Ectodermal cell (in vitro differentiated cells): ENCODE measurements around the gene KDM2A.

Experiments
- H3K27ac ChIP-seq: 2 replicates; pipeline ENCODE4 v1.7.0; 2013; ENCODE audit warnings: mild to moderate bottlenecking, low read depth, low read length; ENCODE audit not compliant: insufficient read depth, poor library complexity, severe bottlenecking
- H3K27me3 ChIP-seq: 2 replicates; pipeline ENCODE4 v1.7.0; 2013; ENCODE audit warnings: mild to moderate bottlenecking, low read length; ENCODE audit not compliant: insufficient read depth, control insufficient read depth, poor library complexity, severe bottlenecking
- H3K36me3 ChIP-seq: one replicate; pipeline ENCODE4 v1.7.0; 2013; ENCODE audit warnings: low read length; ENCODE audit not compliant: control insufficient read depth, insufficient read depth
- H3K4me1 ChIP-seq: one replicate; pipeline ENCODE4 v1.7.0; 2013; ENCODE audit warnings: low read length; ENCODE audit not compliant: control insufficient read depth, insufficient read depth
- H3K4me3 ChIP-seq: 2 replicates; pipeline ENCODE4 v1.7.0; 2013; ENCODE audit warnings: low read depth, low read length, control low read depth; ENCODE audit not compliant: insufficient read depth
- H3K9me3 ChIP-seq: 2 replicates; pipeline ENCODE4 v1.7.0; 2013; ENCODE audit warnings: mild to moderate bottlenecking, low read length, moderate library complexity; ENCODE audit not compliant: control insufficient read depth
- WGBS, 2 experiments: methylation state at CpG; one replicate each; pipeline ENCODE4 v1.1.7; 2013; ENCODE audit warnings: missing lambda C conversion rate in 2 of 2; 5-methylcytosine and 5-hydroxymethylcytosine counted together

Gene KDM2A

GRCh38 chr11:67243051-67243450, 124.0 kb downstream of the KDM2A start:
- Histone ChIP-seq H3K4me3 (no peak overlapping the region), H3K27me3 (no peaks in the 10 kb centered on the region), H3K27ac (no peak overlapping the region), H3K9me3 (no peaks in the 10 kb centered on the region), H3K36me3 (peaks cover 45% of the 10 kb centered on the region), H3K4me1 (peaks cover 16% of the 10 kb centered on the region)
- 89 to 96% methylated on average over 2 of the region's 2 CpGs for WGBS, 2 experiments

DNA sequence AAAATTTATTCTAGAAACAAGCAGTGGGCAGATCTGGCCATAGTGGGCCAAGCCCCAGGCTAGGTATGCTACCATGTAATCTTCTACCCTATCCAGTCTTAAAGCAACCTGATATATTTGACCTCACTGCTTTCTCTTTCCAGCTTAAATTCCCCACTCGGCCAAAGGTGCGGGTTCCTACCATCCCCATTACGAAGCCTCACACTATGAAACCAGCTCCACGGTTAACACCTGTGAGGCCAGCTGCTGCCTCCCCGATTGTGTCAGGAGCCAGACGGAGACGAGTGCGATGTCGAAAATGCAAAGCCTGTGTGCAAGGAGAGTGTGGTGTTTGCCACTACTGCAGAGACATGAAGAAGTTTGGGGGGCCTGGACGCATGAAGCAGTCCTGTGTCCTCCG, 126.0 kb downstream of the KDM2A start:
- Histone ChIP-seq H3K27me3 (no peaks in the 10 kb centered on the region), H3K36me3 (peaks cover 61% of the 10 kb centered on the region), H3K4me1 (peaks cover 5% of the 10 kb centered on the region), H3K4me3 (no peak overlapping the region), H3K9me3 (no peaks in the 10 kb centered on the region), H3K27ac (no peak overlapping the region)
- WGBS, 2 experiments, result 96 to 97% methylated on average over 11 of the region's 11 CpGs

- Histone ChIP-seq H3K4me3 (no peak overlapping the region), H3K27ac (no peak overlapping the region), H3K4me1 (no peaks in the 10 kb centered on the region), H3K27me3 (no peaks in the 10 kb centered on the region), H3K36me3 (peaks cover 87% of the 10 kb centered on the region), H3K9me3 (no peaks in the 10 kb centered on the region)
- 96 to 98% methylated on average over 5 of the region's 5 CpGs for WGBS, 2 experiments
These were observed 129.0 kb downstream of the KDM2A start for GRCh38 chr11:67247946-67248550.

DNA sequence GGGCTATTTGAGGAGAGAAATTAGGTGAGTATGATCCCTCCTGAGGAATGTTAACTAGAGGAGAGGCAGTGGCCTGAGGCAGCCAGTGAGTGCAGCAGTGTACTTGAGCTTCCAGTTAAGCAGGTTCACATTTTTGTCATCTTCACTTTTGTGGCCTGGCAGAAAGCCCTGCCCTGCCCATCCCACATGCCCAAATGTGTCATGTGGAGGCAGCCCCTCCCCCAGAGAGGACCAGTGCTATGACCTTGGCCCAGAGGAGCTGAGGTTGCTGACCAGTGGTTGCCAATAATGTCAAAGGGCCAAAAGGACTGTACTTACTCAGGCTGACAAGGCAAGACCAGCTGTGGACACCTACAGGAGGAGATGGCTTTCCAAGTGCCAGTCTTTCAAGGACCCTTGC, 129.6 kb downstream of the KDM2A start:
- no peak overlapping the region for H3K4me3 ChIP-seq
- peaks cover 87% of the 10 kb centered on the region for H3K36me3 ChIP-seq
- no peaks in the 10 kb centered on the region for H3K27me3 ChIP-seq
- H3K27ac ChIP-seq, result no peak overlapping the region
- H3K9me3 ChIP-seq, result no peaks in the 10 kb centered on the region
- no peaks in the 10 kb centered on the region for H3K4me1 ChIP-seq

DNA sequence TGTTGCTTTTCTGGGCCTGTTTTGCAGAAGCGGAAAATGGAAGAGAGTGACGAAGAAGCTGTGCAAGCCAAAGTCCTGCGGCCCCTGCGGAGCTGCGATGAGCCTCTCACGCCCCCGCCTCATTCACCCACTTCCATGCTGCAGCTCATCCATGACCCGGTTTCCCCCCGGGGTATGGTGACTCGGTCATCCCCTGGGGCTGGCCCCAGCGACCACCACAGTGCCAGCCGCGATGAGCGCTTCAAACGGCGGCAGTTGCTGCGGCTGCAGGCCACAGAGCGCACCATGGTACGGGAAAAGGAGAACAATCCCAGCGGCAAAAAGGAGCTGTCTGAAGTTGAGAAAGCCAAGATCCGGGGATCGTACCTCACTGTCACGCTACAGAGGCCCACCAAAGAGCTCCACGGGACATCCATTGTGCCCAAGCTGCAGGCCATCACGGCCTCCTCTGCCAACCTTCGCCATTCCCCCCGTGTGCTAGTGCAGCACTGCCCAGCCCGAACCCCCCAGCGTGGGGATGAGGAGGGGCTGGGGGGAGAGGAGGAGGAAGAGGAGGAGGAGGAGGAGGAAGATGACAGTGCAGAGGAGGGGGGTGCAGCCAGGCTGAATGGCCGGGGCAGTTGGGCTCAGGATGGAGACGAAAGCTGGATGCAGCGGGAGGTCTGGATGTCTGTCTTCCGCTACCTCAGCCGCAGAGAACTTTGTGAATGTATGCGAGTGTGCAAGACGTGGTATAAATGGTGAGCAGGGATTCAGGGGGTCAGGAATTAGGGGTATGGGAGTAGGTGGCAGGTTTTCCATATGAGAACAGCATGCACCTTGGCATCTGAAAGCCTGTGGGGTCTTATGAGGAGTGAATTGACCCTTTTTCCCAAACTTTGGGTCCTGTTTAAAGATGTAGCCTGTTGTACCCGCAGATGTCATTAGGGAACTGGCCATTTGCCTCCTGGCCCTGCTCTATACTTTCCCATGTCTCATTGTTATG, 131.3 kb downstream of the KDM2A start:
- 94 to 96% methylated on average over 37 of the region's 37 CpGs for WGBS, 2 experiments
- Histone ChIP-seq H3K4me3 (no peak overlapping the region), H3K9me3 (no peaks in the 10 kb centered on the region), H3K36me3 (peaks cover 88% of the 10 kb centered on the region), H3K27me3 (no peaks in the 10 kb centered on the region), H3K27ac (no peak overlapping the region), H3K4me1 (no peaks in the 10 kb centered on the region)

- peaks cover 83% of the 10 kb centered on the region for H3K36me3 ChIP-seq
- no peaks in the 10 kb centered on the region for H3K4me1 ChIP-seq
- no peaks in the 10 kb centered on the region for H3K27me3 ChIP-seq
- no peak overlapping the region for H3K4me3 ChIP-seq
- WGBS, 2 experiments, result 91 to 95% methylated on average over 1 of the region's 1 CpG
- H3K27ac ChIP-seq, result no peak overlapping the region
- H3K9me3 ChIP-seq, result no peaks in the 10 kb centered on the region
These were observed 132.8 kb downstream of the KDM2A start for GRCh38 chr11:67251841-67252240.

DNA sequence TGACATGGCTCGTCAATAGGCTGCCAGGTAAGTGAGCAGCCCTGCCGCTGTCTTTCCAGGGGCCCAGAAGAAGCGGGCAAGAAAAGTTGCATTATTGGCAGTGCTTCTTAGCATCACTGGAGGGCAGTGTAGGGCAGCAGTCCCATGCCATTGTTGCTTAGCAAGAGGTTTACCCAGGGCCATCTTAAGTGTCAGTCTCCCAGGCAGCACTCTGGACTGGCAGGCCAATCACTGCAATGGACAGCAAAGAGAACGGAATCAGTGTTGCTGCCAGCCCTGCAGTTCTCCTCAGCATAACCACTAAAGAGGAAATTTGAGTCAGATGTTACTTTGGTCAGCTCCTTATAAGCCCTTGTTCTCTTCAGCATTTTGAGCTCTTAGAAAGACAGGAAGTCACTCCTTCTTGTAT, 133.8 kb downstream of the KDM2A start:
- Histone ChIP-seq H3K27me3 (no peaks in the 10 kb centered on the region), H3K4me3 (no peak overlapping the region), H3K36me3 (peaks cover 79% of the 10 kb centered on the region), H3K9me3 (no peaks in the 10 kb centered on the region), H3K27ac (no peak overlapping the region), H3K4me1 (no peaks in the 10 kb centered on the region)
- WGBS, 2 experiments, result 92 to 93% methylated on average over 4 of the region's 4 CpGs

DNA sequence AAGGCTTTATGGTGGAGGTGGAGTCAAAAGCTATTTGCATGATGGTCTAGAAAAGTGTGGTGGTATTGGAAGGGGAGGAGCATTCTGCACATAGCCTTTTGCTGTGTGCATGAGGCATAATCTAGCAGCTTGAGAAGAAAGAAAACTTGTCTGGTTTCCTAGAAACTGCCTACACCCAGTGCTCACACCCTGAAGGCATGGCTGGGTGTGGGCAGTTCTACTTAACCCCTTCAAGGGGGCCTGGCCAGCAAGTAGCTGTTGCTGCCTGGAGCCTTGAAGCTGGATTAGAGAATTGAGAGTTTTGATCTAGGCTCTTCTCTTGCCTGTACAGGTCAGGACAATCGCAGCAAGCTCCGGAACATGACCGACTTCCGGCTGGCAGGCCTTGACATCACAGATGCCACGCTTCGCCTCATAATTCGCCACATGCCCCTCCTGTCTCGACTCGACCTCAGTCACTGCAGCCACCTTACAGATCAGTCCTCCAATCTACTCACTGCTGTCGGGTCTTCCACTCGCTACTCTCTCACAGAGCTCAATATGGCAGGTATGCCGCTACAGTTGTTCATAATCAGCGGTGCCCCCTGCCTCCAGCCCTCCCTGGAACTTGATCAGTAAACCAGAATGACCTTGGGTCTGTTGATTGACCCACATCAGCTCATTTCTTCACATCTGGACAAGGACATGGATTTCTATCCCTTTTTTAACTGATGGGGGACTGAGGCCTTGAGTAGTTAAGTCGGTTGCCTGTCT, 135.0 kb downstream of the KDM2A start:
- Histone ChIP-seq H3K9me3 (no peaks in the 10 kb centered on the region), H3K4me1 (no peaks in the 10 kb centered on the region), H3K4me3 (no peak overlapping the region), H3K27ac (no peak overlapping the region), H3K27me3 (no peaks in the 10 kb centered on the region), H3K36me3 (peaks cover 67% of the 10 kb centered on the region)
- WGBS, 2 experiments, result 96% methylated on average over 14 of the region's 14 CpGs

GRCh38 chr11:67254798-67255197, 135.7 kb downstream of the KDM2A start:
- 94 to 95% methylated on average over 15 of the region's 15 CpGs for WGBS, 2 experiments
- Histone ChIP-seq H3K27ac (no peak overlapping the region), H3K4me1 (no peaks in the 10 kb centered on the region), H3K36me3 (peaks cover 61% of the 10 kb centered on the region), H3K9me3 (no peaks in the 10 kb centered on the region), H3K27me3 (no peaks in the 10 kb centered on the region), H3K4me3 (no peak overlapping the region)

DNA sequence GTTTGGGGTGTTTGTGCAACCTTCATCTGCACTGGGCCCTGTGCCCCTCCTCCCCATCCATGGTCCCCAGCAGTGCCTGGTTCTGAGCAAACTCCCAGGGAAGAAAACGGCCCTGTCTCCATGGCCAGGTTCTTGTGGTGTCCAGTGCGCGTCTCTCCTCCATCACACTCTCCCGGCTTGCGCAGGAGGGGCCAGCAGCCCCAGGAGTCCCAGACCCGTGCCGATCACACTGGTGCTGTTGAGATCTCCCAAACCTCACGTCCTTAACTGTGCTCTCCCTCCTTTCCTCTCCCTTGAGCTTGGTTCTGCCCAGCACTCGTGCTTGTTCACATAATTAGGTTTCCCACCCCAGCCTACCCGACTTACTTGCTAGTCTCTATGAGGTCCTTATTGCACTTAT, 136.3 kb downstream of the KDM2A start:
- 94 to 96% methylated on average over 10 of the region's 10 CpGs for WGBS, 2 experiments
- H3K4me3 ChIP-seq, result no peak overlapping the region
- H3K27ac ChIP-seq, result no peak overlapping the region
- no peaks in the 10 kb centered on the region for H3K9me3 ChIP-seq
- H3K36me3 ChIP-seq, result peaks cover 58% of the 10 kb centered on the region
- no peaks in the 10 kb centered on the region for H3K4me1 ChIP-seq
- no peaks in the 10 kb centered on the region for H3K27me3 ChIP-seq
